Measurements from ENCODE around the gene TMEM150B. TPM values are rescaled to one million over a fixed set of nuclear protein-coding genes. Genes with fewer than 3 reads are reported as not detected.
A peak's percentile ranks its signal among the peaks of the same experiment; 100 is the strongest.

Gene TMEM150B
- total RNA-seq, 1 donor from 2014 or later = not detected

DNA sequence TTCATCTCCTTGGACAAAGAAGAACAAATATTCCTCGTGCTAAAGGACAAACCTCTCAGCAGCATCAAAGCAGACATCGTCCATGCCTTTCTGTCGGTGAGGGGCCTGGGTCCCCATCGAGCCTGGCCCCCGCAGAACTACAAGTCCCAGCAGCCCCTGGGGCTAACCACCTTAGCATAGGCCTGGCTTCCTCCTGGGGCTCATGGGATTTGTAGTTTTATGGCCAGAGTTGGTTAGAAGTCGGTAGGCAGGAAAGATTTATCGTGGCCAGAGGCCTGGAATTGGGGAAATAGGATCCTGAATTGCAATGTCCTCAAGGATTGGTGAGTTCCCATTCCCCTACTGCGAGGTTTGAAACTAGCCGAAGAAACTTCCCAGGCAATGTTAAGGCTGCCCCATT is 19.6 kb downstream of the TMEM150B start:
- peak; percentile 67 for DNase-seq

DNA sequence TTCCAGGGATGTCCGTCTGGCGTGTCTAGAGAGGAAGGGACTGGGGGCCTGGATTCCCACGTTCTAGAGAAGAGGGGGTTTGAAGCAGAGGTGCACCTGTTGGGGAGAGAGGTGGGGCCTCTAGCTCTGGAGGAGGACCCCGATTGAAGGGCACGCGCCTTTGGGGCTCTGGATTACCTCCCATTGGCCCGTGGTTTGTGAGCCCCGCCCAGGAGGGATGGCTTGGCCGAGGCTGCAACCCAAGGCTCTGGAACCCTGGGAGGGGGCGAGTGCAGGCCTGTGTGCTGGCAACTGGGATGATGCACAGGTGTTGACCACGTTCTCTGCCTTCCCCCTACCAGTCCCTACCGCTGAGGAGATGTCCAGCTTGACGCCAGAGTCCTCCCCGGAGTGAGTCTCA is 20.2 kb downstream of the TMEM150B start:
- no peak for DNase-seq

DNA sequence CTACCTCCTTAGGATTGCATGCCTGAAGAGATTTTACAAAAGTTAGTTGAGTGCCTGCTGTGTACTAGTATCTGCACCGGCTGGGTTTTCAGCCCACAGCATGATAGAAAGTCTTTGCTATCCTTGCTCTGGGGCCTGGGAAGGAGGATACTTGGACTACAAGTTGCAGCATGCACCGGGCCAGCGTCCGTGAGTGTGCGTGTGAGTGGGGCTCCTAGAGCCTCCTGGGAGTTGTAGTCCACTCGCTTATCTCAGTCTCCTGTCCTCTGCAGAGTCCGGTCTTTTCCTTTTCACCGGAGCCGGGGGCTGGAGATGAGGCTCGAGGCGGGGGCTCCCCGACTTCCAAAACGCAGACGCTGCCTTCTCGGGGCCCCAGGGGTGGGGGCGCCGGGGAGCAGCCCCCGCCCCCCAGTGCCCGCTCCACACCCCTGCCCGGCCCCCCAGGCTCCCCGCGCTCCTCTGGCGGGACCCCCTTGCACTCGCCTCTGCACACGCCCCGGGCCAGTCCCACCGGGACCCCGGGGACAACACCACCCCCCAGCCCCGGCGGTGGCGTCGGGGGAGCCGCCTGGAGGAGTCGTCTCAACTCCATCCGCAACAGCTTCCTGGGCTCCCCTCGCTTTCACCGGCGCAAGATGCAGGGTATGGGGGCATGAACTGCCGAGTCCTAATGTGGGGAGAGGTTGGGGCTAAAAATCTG is 20.7 kb downstream of the TMEM150B start:
- peak; percentile 47 for DNase-seq

- no peak for DNase-seq
Measured at GRCh38 chr19:55303477-55303876, 21.7 kb downstream of the TMEM150B start.

DNA sequence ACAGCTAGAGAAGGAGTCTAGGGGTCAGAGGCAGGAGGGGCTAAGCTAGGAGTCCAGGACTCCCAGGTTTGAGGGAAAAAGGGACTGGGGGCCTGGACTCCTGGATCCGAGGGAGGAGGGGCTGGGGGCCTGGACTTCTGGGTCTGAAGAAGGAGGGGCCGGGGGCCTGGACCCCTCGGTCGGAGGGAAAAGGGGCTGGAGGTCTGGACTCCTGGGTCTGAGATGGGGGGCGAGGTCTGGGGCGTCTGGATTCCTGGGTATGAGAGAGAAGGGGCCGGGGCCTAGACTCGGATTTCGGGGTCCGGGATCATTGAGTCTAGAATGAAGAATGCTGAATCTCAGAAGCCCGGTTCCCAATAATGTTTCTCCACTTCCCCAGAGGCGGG is 22.8 kb downstream of the TMEM150B start:
- DNase-seq = no peak

- DNase-seq = peak; percentile 94
Measured at GRCh38 chr19:55301459-55302317, 23.5 kb downstream of the TMEM150B start.

DNA sequence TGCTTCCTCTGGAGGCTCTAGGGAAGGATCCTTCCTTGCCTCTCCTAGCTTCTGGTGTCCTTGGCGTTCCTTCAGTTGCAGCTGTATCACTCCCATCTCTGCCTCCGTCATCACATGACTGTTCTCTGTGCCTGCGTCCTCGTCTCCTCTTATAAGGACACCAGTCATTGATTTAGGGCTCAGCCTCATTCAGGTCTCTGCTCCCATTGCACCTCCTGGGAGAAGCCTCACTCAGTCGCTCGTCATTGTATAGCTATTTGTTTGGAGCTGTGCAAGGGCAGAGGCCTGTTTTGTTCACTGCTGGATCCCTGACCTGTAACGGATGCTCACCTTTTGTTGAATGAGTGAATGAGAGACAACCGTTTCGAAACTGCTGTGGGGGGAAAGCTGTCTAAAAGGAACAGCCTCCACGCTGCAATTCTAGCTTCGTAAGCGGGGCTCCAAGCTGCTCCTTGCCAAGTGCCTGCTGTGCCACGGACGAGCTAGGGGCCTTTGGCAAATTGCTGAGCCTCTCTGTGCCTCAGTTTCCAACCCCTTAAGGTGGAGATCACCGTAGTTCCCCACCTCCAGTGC is 24.2 kb downstream of the TMEM150B start:
- no peak for DNase-seq

GRCh38 chr19:55299991-55300390 is 25.1 kb downstream of the TMEM150B start:
- DNase-seq = no peak

- no peak for DNase-seq
Measured at GRCh38 chr19:55297267-55297666, 27.9 kb downstream of the TMEM150B start.

- DNase-seq = no peak
Measured at GRCh38 chr19:55289117-55289796, 35.9 kb downstream of the TMEM150B start.

DNA sequence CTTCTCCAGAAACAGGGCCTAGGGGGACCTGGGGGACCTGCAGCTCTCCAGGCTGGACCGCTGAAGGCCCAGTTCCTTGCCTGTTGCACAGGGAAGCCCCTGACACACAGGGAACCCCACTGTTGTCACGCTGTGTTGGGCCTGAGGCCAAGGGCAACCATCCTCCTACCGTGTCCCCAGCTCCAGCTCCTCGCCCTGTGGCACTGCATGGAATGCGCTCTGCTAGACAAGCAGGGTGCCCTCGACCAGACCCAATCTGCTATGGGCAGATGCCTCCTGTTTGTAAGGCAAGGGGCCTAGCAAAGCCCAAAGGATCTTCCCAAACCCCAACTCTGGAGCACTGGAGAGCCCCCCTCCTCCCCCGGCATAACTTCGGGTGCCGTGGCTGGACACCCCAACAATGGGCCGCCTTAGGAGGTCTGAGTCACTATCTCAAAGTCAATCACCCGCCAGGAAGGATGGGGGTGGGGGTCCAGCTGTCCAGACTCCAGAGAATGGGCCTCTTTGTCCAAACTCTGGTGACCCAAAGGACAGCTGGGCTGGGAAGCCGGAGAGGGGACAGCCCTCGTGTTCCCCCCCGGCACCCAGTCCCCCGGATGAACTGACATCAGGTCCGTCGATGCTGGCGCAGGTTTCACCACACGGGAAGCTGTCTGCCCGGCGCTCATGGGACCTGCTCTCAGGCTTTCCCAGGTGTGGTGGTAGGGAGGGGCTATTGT is 37.6 kb downstream of the TMEM150B start:
- DNase-seq = no peak

GRCh38 chr19:55285229-55285890 is 39.8 kb downstream of the TMEM150B start:
- DNase-seq = no peak

GRCh38 chr19:55284405-55285058 is 40.6 kb downstream of the TMEM150B start:
- no peak for DNase-seq

DNA sequence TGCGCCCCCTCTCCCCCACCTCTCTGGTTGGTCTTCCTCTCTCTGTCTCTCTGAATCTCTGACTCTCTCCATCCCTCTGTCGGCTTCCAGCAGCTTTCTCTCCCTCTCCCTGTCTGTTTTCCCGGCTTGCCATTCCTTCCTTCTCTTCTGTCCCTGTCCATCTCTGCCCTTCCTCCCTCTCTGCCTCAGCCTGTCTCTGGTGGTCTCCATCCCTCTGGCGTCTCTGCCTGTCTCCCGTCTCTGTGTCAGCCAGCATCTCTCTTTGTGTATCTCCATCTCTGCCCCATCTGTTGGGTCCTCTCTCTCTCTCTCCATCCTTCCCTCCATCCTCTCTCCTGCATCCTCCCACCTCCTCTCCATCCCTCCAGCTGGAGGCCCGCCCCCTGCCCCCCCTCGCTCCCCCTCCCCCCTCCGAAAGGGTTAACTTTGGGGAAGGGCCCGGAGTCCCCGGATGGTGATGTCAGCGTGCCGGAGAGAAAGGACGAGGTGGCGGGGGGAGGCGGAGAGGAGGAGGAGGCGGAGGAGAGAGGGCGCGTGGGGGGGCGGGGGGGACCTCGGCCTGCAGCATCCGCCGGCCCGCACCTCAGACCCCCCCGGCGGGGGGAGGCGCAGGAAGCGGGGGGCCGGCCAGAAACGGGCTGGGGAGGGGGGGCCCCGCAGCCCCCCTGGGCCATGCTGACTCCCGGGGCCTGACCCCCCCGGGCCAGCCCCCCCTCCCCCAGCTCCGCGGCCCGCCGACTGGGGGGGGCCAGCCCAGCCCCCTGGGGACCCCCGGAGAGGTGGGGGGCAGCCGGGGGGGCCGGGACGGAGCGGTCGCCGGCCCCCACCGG is 41.4 kb downstream of the TMEM150B start, which contains the start of gene BRSK1:
TSS of gene BRSK1 (plus strand) at position 450 of the 830 bp plus-strand sequence. CDS start 446 bp downstream, outside the sequence.
- peak; percentile 87 for DNase-seq

DNA sequence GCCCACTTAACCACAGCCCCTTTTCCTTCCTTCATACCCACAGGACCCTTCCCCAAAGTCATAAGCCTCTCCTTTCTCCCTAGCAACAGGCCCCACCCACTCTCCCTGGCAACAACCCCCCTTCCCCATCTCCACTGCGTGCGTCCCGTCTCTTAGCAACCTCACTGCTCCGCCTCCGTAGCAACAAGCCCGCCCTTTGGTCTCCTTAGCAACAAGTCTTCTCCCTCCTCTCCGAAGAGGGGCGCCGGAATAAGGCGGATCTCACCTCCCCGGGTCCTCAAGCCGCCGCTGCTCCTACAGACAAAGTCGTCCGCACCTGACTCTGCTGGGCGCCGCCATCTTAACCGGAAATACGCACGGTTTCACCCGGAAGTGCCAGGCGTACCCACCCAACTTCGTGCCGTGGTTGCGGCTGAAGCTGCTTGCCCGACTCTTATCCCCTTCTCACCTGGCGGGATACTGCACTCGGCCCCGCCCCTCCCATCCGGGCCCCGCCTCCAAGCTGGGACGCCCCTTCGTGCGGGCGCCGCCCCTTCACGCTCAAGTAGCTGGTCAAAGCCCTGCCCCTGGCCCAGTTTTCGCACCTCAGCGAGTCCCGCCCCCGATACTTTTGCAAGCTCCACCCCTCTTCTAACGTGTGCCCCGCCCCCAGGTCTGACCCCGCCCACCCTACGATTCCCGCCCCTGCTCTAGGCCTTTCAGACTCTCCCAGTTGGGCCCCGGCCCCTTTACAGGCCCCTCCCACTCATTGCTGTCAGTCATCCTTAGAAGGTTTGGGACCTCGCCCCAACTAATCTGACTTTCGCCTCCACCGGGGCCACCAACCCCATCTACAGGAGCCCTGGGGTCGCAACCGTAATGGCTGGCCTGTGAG is 45.1 kb downstream of the TMEM150B start, which contains the start of gene HSPBP1:
TSS of gene HSPBP1 (minus strand) at position 341 of the 874 bp plus-strand sequence. CDS start 502 bp downstream, outside the sequence.
- DNase-seq = peak; percentile 97

DNA sequence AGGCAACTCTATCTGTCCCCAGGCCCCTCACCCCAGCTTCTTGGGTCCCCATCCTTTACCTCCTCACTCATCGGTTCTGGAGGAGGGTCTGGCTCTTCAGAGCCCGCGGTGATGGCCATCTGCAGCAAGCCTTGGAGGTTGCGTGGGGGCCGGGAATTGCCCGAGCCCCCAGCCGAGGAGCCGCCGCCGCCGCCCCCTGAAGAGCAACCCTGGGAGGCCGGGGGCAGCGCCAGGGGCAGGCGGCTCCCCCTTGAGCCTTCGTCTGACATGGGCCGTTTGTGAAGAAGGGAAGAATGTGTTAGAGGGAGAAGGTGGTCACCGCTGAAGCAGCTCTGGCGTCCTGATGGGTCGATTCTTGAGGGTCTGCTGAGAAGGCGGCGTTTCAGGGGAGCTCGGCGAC is 45.8 kb downstream of the TMEM150B start:
- DNase-seq = no peak

DNA sequence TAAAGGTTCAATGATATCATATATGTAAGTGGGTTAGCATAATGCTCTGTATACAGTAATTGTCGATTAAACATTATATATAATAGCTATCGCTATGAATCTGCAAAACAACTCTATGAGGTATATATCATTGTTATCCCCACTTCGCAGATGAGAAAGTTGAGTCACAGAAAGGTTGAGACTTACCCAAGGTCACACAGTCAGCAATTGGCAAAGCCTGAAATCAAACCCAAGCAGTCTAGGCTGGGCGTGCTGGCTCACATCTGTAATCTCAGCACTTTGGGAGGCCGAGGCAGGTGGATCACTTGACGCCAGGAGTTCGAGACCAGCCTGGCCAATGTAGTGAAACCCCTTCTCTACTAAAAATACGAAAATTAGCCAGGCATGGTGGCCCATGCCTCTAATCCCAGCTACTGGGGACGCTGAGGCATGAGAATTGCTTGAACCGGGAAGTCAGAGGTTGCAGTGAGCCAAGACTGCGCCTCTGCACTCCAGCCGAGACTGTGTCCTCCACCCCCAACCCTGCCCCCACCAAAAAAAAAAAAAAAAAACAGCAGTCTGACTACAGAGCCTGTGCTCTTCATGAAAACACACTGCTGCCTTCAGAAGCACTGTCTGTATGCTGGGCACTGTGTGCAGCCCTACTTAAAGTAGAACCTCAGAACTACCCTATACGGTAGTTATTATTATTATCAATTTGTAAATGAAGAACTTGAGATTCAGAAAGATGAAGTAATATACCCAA is 46.6 kb downstream of the TMEM150B start:
- DNase-seq = no peak

DNA sequence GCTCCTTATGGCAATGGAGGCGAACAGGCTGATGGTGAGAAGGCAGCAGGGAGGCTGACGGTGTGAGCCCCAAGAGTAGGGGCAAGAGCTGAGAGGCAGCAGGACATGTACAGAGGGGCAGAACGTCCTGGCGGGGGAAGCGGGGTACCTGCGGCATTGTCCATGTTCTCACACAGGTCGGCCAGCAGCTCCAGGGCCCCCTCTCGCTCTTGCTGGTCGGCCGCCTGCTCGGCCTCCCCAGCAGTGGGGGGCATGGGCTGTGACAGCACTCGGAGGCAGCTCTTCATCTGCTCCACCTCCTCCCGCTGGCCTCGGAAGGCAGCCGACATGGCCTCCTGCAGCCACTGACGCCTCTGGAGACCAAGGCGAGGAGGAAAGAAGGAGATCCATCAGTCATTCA is 47.6 kb downstream of the TMEM150B start:
- DNase-seq = no peak
